ENCODE data around the gene ABR.

DNA sequence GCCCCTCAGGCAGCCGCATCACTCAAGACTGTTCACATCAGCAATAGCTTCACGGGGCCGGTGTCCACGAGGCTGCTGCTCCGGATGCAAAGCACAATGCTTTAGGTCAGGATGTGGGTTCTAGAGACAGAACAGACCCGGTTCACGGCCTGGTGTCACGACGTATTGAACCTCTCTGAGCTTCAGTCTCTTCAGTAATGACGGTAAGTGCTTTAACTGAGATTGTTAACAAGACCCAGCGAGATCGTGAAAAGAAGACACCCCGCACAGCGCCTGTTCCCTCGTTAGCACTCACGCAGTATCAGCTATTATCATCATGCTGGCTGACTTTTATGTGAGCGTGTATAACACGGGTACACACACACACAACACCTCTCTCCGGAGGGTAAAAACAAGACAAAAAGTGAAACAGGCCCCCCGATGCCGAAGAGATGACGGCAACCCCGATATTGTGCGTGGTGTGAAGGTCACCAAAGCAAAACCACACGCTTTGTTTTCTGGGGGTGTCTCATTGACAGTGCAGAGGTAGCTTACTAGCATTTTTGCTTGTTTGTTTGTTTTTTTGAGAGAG, 21.4 kb upstream of the ABR start:
- TF ChIP-seq, protein P1, sequence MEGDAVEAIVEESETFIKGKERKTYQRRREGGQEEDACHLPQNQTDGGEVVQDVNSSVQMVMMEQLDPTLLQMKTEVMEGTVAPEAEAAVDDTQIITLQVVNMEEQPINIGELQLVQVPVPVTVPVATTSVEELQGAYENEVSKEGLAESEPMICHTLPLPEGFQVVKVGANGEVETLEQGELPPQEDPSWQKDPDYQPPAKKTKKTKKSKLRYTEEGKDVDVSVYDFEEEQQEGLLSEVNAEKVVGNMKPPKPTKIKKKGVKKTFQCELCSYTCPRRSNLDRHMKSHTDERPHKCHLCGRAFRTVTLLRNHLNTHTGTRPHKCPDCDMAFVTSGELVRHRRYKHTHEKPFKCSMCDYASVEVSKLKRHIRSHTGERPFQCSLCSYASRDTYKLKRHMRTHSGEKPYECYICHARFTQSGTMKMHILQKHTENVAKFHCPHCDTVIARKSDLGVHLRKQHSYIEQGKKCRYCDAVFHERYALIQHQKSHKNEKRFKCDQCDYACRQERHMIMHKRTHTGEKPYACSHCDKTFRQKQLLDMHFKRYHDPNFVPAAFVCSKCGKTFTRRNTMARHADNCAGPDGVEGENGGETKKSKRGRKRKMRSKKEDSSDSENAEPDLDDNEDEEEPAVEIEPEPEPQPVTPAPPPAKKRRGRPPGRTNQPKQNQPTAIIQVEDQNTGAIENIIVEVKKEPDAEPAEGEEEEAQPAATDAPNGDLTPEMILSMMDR (IDR thresholded peaks at IDR 0.05), result no peak
- TF ChIP-seq POLR2A (IDR thresholded peaks at IDR 0.05), result no peak

All from right lobe of liver (tissue), 4 donors.